ENCODE measurements around the gene RAB37.

RAB37 gene, protein sequence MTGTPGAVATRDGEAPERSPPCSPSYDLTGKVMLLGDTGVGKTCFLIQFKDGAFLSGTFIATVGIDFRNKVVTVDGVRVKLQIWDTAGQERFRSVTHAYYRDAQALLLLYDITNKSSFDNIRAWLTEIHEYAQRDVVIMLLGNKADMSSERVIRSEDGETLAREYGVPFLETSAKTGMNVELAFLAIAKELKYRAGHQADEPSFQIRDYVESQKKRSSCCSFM

DNA sequence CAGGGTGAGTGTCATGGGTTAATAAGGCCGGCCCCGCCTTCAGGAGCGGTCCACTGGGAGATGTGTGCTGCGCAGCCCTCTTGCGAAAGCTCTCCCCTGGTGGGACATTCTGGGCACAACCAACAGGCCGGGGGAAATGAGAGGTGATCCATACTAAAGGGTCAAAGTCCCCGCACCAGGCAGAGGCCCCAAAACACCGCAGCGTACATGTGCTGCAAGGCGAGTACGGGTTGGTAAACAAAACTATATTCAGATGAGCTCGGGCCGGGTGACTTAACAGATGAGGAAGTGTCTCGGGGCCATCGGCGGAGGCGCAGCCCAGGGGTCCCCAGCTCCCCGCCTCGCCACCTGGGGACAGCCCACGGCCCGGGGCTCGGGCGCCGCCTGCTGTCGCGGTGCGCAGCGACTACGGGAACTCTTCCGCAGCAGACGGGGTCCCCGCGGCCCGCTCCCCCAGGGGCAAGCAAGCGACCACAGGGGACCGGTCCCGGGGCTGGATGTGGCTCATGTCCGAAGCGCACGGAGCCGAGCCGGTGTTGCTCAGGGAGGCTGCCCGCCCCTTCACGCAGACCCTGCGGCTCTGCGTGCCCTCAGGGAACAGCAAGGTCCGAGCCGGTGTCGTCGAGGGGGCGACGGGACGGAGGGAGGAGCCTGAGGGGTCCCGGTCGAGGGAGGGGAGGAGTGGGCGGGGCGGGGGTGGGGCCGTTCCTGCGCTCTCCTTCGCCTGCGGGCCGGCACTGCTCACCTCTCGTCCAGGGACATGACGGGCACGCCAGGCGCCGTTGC, at the start of gene RAB37:
Gene RAB37 (plus strand): TSS at position 744 of the 786 bp plus-strand sequence. CDS start 17 bp downstream, at position 761.
- DNase-seq = peak; percentile 64

DNA sequence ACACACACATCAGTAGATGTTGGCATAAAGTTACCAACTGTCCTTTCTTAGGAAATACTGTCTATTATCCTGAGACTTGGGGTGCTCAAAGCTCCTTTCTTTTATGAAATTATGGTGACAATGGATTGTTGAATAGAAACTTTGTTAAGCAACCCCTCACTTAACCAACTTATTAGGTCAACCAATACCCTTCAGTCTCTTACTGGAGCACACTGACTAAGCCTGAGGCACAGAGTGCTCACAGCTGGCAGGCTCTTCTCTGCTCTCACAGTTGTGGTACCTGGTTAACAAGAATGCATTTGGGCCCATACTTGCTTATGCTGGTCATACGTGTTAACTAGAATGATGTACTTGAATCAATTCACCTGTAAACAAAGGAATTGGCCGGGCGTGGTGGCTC, 49.2 kb upstream of the RAB37 start:
- no peak for DNase-seq

DNA sequence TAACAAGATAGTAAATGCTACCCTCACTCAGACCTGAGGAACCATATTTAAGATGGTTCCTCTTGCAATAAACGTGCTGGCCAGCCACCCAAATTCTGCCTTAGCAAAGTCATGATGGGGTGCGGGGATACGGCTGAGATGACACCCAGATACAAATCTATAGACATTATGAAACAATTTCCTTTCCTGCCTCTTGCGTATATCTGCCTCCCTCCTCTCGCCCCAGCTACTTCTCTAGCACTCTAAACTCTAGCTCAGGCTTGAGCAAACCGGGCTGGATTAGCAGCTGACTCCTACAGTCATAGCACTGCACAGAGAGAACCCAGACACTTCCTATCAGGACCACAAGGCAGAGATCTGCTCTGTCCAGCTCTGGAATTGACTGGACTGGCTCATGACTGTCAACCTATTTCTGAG, 46.6 kb upstream of the RAB37 start:
- DNase-seq = no peak

DNA sequence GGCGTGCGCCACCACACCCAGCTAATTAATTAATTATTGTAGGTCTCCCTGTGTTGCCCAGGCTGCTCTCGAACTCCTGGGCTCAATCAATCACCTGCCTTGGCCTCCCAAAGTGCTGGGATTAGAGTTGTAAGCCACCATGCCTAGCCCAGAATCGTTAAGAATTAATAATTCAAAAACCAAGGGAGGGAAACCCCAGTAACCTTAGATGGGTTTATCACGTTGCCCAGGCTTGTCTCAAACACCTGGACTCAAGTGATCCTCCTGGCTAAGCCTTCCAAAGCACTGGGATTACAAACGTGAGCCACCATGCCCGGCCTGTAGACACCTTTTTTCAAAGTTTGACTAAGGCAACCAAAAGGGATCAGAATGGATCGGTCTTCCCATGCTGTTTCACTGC, 45.9 kb upstream of the RAB37 start:
- no peak for DNase-seq

DNA sequence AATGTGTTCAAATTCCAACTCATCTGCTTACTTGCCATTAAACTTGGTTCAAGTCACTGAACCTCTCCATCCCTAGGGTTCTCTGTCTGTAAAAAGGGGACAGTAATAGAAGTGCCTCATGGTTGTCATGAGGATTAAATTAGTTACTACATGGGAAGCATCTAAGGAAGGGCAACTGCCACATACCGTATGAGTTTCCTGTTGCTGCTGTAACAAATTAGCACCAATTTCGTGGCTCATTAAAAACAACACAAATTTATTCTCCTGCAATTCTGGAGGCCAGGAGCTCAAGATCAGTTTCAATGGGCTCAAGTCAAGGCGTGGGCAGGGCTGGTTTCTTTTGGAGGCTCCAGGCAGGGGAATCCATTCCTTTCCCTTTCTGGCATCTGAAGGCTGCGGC, 43.0 kb upstream of the RAB37 start:
- no peak for DNase-seq

DNA sequence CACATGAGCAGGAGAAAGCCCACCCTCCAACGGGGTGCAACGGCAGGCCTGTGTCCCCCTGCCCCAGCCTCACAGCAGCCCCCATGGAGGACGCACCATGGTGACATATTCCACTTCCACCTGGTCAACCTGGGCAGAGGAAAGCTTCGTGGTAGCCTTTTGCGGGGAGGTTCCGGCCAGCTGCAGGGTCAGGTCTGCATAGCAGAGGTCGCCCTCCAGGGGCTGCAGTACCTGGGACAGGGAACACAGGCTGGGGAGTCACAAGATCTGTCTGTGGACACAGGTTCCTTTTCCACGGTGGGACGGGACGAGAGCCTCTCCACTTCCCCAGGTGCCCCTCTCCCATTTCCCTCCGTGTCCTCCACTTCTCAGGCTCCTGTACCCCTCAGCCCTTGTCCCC, 41.4 kb upstream of the RAB37 start:
- DNase-seq = no peak

DNA sequence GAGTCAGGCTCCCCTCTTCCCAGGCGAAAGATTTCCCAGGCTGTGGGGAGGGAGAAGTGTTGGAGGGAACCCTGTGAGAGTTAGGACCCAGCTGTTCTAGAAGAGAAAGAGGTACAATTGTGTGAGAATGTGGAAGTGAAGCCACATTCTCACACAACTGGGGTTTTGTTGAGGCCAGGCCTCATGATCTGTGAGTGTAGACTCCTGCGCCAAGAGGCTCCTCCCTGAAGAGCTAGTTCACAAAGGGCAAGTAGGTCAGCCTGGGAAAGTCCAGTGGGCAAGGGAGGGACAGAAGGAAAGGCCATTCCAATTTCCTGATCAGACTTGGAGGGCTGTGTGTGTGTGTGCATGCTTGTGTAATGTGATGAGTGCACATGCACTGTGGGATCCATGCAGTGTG, 39.5 kb upstream of the RAB37 start:
- DNase-seq = no peak

DNA sequence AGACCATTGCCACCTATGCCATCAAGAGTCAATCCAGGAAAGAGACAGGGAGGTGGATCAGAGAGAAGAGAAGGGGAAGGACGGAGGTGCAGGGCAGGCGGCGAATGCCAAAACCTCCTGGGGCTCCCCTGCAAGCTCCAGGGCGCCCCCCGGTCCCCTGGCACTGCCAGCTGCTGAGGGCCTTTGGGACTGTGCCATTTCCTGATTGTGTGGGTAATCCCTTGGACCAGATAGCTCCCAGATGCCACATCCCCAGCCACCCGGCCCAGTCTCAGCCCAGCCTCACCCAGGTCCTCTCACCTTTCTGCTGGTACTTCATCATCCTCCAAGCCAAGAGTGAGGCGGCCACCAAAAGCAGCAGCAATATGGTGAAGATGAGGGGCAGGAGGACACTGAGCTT, 39.0 kb upstream of the RAB37 start:
- DNase-seq = no peak

DNA sequence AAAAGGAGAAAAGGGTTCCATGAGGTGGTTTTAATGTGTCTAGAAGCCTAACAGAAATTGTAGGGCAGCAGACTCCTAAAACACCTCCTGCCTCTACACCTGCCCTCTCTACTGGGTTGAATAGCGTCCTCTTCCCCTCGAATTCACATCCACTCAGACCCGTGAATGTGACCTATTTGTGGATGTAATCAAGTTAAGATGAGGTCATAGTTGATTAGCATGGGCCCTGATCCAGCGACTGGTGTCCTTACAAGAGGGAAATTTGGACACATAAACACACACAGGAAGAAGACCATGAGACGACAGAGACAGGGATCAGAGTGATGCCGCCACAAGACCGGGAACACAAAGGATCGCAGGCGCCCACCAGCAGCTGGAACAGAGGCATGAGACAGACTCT, 37.8 kb upstream of the RAB37 start:
- no peak for DNase-seq

DNA sequence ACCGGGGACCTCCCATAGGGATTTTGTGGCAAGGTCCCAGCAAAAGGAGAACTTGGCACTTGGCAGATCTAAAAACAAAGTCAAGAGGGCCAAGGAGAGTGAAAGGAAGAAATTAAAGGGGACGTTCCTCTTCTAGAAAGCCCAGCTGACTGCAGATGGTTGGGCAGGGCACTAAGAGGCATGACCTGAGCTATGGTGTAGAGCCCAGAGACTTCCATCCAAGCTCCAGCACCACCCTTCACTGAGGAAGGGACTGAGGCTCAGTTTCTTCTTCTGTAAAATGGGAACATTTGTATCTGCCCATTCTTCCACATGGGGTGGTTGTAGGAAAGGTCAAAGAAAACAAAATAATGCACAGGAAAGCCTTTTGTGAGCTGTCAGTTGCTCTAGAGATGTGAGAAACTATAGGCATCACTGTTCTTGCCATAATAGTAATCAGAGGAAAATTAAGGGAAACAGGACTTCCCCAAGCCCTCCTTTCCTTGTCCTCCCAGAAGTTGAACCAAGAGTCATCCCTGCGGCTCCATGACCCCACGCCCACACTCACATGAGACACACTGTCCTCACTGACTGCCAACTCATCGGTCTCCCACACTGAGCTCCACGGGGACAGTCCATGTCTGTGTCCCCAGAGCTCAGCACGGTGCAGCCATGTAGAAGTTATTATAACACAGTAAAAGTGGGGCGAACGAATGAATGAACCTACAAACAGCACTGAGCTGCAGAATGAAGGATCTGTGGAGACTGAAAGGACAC, 34.8 kb upstream of the RAB37 start:
- DNase-seq = no peak

DNA sequence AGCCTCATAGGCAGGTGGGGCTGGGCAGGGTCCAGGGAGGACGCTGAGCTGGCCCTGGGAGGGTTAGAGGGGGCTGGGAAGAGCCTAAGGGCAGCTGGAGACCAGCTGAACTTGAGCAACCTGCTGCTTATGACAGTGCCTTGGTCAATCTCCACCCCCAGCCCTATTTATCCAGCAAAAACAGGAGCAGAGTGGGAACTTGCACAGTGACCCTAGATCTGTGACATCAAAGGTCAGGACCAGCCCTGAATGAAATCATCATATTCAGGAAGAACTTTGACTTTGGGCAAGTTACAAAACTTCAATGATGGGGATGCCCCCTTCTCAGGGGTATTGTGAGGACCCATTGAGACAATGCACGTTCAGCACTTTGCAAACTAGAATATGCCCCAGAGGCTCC, 33.7 kb upstream of the RAB37 start:
- DNase-seq = no peak

DNA sequence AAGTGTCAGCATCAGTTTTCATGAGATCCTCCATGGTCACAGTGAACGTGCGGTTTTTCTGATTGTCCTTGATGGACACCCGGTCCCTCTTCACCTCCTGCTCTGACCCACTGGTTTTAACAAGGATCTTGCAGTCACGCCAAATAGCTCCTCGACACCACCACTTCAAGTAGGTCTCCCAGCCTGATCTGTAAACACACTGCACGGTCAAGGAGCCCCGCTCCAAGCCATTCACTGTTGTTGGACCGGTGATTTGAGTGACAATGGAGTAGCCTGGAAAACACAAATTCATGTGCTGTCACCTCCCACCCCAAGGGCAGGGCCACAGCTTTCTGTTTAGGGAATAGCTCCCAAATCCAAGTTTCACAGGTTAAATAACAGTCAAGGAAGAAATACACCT, 32.5 kb upstream of the RAB37 start:
- DNase-seq = no peak

DNA sequence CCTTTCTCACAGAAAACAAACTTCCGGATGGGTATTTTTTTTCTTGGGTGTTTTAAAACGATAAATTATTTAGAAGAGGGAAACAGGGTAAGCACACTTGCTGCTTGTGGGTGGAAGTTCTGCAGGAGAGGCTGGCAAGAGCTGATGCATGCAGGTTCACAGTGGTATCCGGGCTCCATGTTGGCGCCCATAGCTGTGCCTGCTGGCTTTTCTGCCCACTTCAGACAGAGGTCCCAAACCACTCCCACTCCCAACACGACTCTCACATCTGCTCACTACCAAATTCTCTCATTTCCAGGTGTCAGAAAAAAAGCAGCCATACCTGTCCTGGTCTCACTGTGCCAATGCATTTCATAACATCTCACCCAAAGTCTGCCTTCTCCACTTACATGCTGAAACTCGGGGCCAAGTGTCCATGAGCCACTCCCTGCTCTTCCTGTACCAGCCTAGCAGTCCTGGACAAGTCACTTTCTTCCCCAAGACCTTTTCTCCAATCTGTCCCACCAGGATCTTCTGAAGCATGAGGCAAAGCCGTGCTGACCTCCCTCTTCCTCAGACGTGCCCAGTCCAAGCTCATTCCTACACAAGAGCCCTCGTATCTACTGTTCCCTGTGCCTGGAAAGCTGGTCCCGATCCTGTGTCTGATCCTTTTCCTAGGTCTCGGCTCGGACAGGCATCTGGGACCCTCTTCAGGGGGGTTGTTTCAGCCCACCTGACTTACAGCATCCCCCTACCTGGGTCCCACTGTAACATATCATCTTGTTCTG, 25.8 kb upstream of the RAB37 start:
- no peak for DNase-seq

DNA sequence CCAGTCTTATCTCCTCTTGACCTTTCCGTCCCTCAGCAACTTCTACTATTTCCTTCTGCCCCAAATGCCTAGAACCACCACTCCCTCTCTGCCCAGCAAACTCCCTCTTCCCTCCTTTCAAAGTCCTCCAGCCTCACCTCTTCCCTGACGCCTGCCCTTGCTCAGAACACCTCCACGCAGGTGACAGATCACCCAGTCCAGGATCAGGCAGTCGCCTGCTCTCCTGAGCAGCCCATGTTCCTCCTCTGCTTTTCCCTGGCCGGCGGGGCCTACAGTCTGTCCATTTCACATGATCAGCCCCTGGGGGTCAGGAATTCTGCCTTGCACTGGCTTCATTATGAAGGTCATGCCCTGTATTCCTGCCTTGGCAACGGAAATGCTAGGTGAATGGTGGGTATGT, 24.8 kb upstream of the RAB37 start:
- no peak for DNase-seq

DNA sequence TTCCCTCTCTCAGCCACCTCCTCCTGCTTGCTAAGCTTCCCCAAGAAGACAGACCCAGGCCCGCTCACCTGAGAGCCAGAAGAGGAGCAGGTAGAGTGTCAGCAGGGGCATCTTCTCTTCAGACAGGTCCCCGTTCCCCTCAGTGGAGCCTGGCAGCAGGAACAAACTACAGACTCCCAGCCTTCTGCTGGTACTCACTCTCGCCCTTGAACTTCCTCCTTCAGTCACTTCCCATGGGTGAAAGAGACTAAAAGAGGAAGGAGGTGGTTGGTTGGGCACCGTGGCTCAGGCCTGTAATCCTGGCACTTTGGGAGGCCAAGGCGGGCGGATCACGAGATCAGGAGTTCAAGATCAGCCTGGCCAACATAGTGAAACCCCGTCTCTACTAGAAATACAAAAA, 24.3 kb upstream of the RAB37 start, which contains the start of gene CD300LF:
Gene CD300LF (minus strand): TSS at position 168 of the 400 bp plus-strand sequence. CDS start 57 bp downstream, at position 111.
- DNase-seq = no peak

DNA sequence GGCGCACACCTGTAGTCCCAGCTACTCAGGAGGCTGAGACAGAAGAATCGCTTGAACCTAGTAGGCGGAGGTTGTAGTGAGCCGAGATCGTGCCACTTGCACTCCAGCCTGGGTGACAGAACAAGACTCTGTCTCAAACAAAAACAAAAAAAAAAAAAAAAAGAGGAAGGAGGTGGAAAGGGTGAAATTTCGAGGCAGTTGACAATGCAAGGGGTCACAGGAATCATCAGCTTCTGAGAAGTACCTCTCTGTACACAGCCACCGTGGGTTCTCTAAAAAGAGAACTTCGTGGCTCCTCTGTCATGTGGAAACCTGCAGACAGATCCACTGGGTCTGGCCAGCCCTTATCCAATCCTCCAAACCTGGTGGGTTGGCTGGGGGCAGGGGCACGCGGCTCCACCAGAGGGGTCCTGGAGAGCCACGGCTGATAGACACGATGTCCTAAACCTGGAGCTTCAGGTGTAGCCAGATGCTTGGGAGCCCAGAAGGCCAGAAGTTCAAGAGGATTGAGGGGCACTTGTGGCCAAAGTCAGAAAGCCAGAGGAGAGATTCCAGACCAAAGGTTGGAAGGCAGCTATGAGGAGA, 23.8 kb upstream of the RAB37 start:
- DNase-seq = no peak

DNA sequence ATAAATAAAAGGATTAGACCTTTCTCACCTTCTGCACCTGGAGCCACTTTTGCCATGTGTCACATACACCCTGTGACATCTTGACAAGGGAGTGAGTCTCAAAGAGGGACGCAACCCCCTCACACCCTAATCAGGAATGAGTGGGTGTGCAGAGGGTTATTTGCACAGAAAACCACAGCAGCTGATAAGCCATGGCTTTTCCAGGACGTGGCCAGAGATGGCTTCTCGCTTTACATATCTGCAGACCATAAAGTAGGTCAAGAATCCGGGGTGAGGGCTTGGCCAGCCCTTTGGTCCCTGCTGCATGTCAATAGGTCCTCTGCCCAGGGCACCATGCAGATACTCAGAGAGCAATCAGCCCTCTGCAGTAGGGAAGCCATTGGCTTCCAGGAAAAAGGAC, 21.9 kb upstream of the RAB37 start:
- no peak for DNase-seq

DNA sequence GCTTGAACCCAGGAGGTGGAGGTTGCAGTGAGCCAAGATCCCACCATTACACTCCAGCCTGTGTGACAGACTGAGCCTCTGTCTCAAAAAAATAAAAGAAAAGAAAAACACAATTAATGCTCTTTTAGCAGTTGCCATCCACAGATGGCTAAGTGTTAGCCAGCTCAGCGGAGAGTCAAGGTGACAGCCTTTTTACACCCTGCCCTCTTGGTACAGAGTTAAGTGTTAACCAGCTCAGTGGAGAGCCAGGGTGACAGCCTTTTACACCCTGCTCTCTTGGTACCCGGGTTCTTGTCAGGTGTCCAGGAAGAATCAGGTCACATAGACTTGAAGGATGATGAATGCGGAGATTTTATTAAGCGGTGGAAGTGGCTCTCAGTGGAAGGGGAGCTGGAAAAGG, 16.6 kb upstream of the RAB37 start:
- DNase-seq = no peak

DNA sequence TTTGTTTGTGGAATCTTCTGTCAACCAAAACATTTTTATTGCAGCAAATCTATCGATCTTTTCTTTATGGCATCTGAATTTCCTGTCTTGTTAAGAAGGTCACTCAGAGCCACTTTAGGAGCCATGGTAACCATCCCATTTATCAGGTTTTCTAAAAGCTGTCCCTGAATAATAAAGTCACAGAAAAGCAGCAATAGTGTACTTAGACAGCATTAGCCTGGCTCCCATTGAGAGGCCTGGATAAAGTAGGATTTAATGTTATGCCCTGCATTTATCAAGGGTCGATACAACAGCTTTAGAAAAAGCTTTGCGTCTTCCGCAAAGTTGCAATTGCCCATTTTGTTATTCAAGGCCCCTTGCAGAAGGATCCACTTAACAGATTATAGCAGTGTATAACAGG, 14.3 kb upstream of the RAB37 start:
- no peak for DNase-seq

DNA sequence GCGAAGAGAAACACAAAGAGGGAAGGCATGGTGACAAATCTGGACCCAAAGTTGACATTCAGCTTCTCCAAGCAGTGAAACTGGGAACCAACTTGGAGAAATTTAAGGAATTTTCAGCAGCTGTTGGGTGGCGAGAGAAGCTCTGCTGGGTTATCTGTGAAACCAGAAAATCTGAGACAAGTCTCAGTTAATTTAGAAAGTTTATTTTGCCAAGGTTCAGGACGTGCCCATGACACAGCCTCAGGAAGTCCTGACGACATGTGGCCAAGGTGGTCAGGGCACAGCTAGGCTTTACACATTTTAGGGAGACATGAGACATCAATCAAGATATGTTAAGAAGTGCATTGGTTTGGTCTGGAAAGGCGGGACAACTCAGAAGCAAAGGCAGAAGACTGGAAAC, 13.2 kb upstream of the RAB37 start:
- no peak for DNase-seq

DNA sequence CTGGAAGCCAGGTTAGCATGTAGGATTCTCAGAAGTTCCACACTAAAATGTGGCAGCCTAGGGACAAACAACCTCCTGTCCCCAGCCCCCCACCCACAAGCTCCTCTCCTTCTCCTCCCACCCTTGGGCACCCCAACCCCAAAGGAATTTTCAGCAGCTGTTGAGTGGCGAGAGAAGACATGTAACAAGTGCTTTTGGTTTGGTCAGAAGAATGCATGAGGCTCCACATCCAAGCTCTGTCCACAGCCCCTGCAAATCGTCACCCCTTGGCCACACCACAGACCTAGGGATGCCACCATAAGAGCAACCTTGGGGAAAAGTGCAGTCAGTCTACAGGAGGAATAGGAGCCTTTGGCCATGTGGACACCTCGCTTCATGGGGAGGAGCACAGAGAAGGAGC, 11.9 kb upstream of the RAB37 start:
- no peak for DNase-seq

DNA sequence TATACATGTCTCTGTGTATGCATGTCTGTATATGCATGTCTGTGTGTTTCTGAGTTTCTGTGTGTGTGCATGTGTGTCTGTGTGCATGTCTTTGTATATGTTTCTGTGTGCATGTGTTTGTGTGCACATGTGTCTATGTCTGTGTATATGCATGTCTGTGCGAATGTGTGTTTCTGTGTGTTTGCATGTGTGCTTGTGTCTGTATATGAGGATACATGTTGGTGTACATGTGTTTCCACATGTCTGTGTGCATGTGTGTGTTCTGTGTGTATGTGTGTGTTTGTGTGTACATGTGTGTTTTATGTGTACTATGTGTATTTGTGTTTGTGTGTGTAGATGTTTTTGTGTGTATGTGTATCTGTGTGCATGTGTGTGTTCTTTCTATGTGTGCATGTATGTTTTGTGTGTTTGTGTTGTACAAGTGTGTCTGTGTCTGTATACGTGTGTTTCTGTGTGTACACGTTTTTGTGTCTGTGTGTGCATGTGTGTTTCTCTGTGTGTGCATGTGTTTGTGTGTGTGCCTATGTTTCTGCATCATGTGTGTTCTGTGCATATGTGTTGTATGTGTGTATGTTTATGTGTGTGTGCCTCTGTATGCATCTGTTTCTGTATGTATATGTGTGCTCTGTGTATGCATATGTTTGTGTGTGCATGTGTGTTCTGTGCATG, 8.9 kb upstream of the RAB37 start:
- no peak for DNase-seq
